Stomach (tissue), 4 donors: ENCODE data around the gene MRPL17.

Source experiments
- EP300 ChIP-seq: sonication (generic); formaldehyde crosslinking; IDR thresholded peaks from one replicate; pipeline ENCODE4 v1.6.1; 2017; ENCODE audit warnings: antibody characterized with exemption
- POLR2A ChIP-seq, 4 donors: fragments of 450-650 bp; IDR thresholded peaks; one replicate each; pipeline ENCODE4 v1.6.1; 2016; ENCODE audit warnings: antibody characterized with exemption in 4 of 4, control low read depth in 2 of 4, mild to moderate bottlenecking in 1 of 4, moderate library complexity in 1 of 4
- TF ChIP-seq, protein P1 (sequence below), 7 experiments: fragments of 450-650 bp in 4 of 7; fragments of 200-600 bp in 3 of 7; sonication (generic) in 3 of 7; IDR thresholded peaks; one replicate each; pipeline ENCODE4 v1.5.1; 2016 to 2019; ENCODE audit warnings: antibody characterized with exemption in 7 of 7, control low read depth in 2 of 7, mild to moderate bottlenecking in 1 of 7

DNA sequence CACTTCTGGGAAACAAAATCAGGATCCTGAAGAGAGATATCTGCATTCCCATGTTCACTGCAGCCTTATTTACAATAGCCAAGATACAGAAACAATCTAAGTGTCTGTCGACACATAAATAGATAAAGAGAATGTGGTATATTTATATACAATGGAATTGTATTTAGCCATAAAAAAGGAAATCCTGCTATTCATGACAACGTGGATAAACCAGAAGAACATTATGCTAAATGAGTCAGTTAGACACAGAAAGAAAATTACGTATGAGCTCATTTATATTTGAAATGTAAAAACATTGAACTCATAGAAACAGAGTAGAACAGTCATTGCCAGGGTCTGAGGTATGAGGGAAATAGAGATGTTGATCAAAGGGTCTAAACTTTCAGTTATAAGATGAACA is 6.1 kb downstream of the MRPL17 start:
- TF ChIP-seq, protein P1, sequence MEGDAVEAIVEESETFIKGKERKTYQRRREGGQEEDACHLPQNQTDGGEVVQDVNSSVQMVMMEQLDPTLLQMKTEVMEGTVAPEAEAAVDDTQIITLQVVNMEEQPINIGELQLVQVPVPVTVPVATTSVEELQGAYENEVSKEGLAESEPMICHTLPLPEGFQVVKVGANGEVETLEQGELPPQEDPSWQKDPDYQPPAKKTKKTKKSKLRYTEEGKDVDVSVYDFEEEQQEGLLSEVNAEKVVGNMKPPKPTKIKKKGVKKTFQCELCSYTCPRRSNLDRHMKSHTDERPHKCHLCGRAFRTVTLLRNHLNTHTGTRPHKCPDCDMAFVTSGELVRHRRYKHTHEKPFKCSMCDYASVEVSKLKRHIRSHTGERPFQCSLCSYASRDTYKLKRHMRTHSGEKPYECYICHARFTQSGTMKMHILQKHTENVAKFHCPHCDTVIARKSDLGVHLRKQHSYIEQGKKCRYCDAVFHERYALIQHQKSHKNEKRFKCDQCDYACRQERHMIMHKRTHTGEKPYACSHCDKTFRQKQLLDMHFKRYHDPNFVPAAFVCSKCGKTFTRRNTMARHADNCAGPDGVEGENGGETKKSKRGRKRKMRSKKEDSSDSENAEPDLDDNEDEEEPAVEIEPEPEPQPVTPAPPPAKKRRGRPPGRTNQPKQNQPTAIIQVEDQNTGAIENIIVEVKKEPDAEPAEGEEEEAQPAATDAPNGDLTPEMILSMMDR (IDR thresholded peaks at IDR 0.05) = no peak
- TF ChIP-seq EP300 = no peak
- no peak for TF ChIP-seq POLR2A (IDR thresholded peaks at IDR 0.05)
